Fibroblast of skin of scalp (primary cell): Measurements from ENCODE around the gene LCE6A. TPM values are rescaled to one million over a fixed set of nuclear protein-coding genes. Genes with fewer than 3 reads are reported as not detected.

Source experiments
- DNase-seq: peaks from one replicate; pipeline ENCODE4 v3.0.0-alpha.2; 2013
- polyA plus RNA-seq, 2 experiments: library from polyadenylated mRNA; unstranded; fragments of 120-200 nt; gene quantifications; one replicate each; pipeline ENCODE4 v1.2.1, GENCODE V29; 2013; ENCODE audit not compliant: insufficient read length in 2 of 2

The LCE6A gene, protein sequence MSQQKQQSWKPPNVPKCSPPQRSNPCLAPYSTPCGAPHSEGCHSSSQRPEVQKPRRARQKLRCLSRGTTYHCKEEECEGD
- not detected for polyA plus RNA-seq (2013, experiment 1 of 2; ENCODE audit: insufficient read length)
- polyA plus RNA-seq (2013, experiment 2 of 2; ENCODE audit: insufficient read length) = not detected

DNA sequence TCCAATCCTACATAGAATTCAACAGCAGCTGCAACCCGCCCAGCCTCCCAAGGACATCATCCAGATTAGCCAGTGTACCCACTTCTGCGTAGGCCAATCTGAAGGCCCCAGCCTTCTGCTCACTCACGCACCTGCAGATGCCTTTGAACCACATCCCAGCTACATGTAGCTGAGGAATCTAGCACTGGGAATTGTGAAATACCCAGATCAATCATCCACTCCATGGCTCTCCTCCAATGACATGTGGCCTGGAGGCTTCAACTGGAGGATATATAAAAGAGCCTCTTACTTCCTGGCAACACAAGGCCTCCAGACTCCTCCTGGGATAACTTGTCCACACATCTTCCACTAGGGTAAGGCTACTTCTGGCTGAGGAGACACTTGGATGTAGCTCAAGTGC, at the start of gene LCE6A:
Gene LCE6A, plus strand, starts transcription at position 301 of the 400 bp plus-strand sequence. CDS start 665 bp downstream, outside the sequence.
- no peak for DNase-seq

DNA sequence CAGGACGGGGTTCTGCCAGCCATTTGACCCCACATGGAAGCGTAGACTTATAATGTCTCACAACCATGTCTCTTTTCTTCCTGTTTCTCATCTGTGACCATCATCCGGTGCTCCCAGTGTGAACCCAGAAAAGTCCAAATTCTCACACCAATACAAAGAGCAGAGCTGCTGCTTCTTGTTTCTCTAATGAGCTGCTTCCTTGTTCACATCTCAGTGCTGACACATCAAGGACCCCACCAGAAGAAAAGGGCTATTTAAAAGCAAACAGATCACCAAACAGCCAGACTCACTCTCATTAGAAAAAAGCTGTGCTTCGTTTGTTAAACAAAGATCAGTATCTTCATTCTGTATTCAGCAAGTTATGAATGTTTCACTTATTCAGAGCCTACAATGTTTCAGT, 47.0 kb upstream of the LCE6A start:
- no peak for DNase-seq

DNA sequence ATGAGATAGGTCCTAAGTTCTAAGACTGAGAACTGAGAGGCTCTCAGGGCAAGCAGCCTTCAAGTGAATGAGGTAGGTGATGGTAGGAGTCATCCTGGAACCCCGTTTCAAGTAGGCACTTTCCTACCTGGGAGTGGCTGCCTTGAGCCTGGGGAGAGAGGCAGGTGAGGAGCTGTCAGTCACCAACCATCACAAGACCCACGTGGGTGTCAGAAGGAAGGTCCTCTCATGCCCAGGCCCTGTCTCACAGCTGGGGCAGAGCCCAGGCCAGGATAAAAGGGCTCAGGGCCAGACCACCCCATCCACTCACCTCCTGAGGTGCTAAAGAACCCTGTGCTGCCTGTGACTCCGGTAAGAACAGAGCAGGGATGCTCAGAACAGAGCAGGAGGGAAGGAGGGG, 46.2 kb upstream of the LCE6A start, which contains the start of gene LCE1D:
Gene LCE1D, plus strand, starts transcription at position 301 of the 400 bp plus-strand sequence. CDS start 1,074 bp downstream, outside the sequence.
- no peak for DNase-seq

DNA sequence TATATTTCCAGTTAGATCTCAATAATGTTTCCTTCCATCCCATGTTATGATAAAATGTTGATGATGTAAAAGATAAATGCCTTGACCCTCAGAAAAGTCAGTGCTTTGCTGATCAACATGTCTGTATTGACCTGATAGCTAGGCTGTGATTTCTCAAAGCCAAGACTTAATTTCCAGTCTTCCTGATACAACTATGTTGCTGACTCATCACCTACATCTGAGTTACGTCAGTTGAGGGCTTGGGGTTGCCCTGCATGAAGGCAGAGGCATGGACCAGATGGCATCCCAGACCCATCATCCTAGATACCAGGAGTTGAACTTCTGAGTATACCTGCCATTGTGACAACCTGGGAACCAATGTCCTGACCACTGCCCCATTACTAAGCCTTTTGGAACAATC, 41.3 kb upstream of the LCE6A start:
- DNase-seq = no peak

DNA sequence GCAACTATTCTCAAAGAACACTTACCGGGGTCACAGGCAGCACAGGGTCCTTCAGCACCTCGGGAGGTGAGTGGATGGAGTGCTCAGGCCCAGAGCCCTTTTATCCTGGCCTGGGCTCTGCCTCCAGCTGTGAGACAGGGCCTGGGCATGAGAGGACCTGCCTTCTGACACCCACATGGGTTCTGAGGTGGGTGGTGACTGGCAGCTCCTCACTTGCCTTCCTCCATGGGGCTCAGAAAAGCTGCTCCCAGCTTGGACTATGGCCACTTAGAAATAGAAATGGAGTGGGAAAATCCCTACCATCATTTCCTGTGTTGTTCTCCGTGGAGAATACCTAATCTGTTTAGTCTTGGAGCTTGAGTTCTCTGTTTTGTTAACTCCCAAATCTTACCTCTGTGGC, 36.1 kb upstream of the LCE6A start, which contains the start of gene LCE1C:
Gene LCE1C, minus strand, starts transcription at position 76 of the 400 bp plus-strand sequence. CDS start 1,173 bp downstream, outside the sequence.
- DNase-seq = no peak

DNA sequence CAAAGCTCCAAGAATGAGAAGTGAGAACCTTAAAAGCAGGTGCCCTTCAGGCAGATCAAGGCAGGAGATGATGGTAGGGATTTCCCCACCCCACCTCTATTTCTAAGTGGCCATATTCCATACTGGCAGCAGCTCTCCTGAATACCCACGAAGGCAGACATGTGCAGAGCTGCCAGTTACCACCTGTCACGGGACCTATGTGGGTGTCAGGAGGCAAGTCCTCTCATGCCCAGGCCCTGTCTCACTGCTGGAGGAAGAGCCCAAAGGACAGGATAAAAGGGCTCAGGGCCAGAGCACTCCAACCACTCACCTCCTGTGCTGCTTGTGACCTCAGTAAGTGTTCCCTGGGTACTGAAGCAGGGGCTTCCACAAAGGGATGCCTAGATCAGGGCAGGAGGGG, 31.6 kb upstream of the LCE6A start:
- DNase-seq = no peak

DNA sequence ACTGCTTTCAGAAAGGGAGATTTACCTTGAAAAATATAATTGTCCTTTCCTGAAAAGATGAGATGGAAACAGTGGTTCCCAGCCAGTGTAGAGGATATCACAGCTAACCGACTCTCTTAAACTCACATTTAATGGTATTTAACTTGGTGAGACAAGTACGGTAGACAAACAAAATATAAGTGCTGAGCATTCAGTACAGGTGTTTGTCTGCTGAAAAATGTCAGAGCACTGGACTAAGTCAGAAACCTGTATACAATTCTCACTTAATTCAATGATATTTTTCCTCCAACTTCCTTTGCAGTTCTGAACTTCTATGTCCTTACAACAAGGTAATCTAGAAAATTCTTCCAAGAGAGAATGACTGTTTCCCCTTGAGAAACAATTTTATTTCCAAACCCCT, 31.0 kb upstream of the LCE6A start, which contains the start of gene LCE1B:
Gene LCE1B, plus strand, starts transcription at position 301 of the 400 bp plus-strand sequence. CDS start 476 bp downstream, outside the sequence.
- DNase-seq = no peak

DNA sequence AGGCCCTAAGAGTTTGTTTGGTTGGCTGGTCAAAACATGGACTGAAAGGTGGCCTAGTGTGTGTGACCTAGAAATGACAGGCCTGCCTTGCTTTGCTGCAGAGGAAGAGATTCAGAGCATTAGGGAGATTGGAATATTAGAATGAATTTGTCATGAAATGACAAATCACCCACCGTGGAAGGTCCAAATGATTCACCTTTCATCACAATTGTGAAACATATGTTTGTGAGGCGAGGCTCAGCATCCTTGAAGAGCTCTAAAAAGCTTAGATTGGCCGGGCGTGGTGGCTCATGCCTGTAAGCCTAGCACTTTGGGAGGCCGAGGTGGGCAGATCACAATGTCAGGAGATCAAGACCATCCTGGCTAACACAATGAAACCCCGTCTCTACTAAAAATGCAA, 25.3 kb upstream of the LCE6A start:
- DNase-seq = no peak

DNA sequence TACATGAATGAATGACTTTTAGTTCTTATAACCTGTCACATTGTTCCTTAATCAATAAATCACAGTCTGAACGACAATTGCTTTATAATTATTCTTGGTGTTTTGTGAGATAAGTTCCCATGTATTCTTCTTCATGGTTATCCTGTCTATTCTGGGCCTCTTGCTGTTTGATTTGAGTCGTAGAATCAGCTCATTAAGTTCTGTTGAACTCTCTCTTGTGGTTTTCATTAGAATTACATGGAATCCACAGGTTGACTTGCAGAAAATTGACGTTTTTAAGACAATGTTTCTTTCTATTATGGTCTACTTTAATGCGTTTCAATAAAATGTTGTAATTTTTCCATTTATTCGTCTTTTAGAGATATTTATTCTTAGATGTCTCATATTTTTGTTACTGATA, 19.4 kb upstream of the LCE6A start:
- DNase-seq = no peak

DNA sequence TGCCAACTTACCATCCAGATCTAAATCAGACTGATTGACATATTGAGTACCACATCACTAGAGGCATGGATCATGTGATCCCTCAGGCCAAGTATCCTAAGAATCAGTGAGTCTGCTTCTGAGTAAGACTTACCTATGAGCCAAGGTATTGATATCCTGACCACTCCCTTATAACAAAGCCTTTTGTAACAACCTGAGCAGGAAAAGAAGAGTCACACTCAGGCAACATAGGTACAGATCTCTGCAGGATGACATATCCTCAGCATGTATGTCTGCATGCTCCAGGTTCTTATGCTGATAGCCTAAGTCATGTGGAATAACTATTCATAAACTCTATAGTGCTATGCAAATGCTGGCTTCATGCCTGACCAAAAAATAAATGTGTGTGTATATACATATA, 17.7 kb upstream of the LCE6A start:
- DNase-seq = no peak

DNA sequence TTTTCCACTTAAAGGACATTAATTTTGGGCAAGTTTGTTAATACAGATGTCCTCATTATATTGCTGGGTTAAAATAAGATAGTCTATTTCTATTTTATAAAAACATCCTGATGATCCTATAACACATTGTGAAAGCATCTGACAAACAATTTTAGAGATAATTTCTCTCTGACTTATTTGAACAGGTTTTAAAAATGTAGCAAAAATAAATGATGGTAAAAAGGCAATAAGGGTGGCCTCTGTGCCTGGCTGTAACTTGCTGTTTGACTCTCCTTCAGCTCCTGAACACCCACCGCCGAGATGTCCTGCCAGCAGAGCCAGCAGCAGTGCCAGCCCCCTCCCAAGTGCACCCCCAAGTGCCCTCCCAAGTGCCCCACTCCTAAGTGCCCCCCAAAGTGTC, 15.5 kb upstream of the LCE6A start, which contains the start of gene LCE1A:
Gene LCE1A, plus strand, starts transcription at position 301 of the 400 bp plus-strand sequence. Its CDS starts 0 bp downstream, at position 301.
- DNase-seq = no peak

DNA sequence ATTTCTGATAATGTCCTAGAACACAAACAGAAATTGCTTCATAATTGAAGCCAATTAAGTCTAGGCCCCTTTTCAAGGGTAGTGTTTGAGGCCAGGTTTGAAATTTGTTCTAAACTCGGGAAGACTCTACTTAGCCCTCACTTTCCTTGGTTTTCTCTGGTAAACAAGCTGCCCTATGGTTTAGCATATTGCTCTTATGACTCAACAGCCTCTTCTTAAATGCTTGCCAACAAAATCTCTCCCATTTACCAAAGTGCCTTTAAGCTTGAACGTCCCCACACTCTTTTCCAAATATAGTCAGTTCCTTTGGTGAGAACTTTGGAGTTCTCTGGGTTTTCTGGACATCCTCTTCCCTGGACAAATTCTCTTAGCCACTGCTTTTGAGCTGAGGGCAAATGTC, 5.8 kb upstream of the LCE6A start:
- no peak for DNase-seq

DNA sequence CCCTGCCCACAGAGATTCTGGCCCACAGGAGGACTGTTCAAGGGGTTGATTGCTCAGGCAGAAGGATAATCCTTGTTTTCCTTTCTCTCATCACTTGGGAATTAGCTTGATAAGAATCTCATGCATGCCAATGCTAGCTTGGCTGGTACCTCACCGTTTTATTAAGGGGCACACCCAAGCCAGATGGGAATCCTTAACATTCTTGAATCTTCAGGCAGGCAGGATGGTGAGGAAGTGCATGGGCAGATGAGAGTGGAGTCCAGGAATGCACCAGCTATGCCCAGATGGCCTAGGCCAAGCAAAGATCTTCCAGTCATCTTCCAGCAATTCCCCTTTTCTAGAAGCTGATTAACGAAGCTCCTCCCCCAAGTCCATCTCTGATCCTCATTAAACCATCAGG, 13.0 kb downstream of the LCE6A start:
- DNase-seq = no peak

DNA sequence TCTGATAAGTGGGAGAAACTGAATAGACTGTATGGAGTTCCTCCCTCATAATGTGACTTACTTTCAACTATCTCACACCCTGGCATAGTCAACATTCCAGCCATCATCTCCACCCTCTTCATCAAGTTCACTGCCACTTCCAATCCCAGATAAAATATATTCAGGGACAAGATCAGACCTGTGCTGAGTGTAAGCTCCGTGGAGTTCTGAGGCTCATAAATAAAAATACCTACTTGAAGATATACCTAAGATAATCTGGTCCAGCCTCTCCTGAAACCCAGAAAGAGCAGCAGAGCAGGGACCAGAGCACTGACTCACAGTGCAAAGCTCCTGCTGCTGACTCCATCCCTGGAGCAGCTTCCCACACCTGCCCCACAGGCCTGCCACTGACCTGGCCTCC, 15.4 kb downstream of the LCE6A start:
- no peak for DNase-seq

DNA sequence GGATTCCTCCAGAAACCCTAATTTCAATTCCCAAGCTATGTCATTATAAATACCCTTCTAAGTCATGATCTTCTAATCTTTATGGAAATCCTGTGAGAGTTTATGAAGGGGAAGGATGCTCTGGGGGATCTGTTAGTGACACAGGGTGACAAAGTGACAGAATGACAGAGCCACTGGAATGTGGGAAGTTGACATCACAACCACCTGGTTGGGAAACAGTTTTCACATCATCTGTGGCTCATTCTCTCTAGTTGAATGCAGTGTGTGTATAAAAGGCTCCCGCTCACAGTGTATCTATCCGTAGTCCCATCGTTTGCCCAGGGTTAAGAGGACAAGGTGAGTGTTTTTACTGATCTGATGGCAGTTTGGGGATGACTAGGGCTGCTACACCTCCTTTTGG, 17.0 kb downstream of the LCE6A start, which contains the start of gene LCE7A:
Gene LCE7A, plus strand, starts transcription at position 301 of the 400 bp plus-strand sequence. CDS start 702 bp downstream, outside the sequence.
- DNase-seq = no peak

DNA sequence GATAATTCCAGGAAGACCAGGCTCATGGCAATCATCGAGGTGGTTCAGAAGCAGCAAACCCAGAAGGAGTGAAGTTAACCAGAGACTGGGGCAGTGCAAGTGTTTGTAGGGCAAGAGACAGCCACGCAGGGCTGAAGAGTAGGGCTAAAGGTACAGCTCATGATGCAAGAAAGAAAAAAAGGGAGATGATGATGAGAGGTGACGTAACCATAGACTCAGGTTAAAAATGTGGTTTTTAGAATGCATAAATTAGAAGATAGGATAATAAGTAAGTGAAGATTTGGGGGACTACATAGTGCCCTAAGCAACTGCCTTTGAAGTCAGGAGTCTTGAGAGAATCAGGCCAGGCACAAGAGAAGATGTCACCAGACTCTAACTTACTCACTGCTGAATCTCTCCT, 17.5 kb downstream of the LCE6A start:
- no peak for DNase-seq

DNA sequence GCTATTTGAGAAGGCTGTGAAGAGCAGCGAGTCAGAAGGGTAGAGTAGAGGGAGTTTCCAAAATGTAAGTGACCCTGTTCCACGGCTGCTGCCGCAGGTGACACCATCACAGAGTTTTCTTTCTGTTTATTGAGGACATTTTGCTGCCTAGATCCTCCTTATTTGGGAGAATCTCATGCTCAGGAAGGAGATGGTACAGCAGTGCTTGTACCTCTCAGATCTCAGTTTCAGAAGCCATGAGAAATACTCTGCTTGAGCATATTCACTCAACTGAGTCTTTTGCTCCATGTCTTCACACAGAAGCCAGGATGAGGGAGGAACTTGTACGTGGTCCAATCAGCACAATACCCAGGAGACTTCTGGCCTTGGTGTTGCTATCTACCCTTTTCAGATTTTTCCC, 18.7 kb downstream of the LCE6A start:
- no peak for DNase-seq

DNA sequence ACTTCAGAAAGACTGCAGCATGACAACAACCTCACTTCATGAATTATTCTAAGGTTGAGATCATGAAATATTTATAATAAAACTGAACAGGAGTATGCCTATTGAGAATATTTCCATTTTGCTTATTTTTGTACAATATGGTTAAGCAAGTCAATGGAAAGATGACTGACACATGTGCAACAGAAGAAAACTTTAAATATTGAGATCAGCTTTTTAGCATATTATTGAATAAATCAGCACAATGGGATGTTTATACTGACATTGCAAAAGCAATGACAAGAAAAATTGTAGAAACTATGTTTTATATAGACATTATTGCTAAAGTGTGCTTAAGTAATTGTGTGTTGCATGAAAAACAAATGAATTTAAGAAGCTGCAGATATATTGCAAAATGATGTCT, 21.8 kb downstream of the LCE6A start:
- DNase-seq = no peak

DNA sequence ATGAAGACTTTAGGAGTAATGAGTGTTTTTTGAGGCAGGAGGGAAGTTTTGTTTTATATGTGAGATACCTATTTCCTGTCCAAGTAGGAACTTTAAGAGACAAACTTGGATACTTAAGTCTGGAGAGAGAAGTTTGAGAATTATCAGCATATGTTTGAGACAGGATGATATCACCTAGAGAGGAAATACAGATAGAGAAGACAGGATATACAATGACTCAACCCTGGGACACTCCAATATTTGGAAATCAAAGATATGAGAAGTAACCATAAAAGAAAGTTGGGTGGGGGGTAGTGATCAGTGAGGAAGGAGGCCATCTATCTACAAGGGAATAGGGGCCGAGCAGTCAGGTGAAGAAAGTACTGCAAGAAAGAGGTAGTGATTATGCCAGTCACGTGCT, 23.7 kb downstream of the LCE6A start:
- no peak for DNase-seq

DNA sequence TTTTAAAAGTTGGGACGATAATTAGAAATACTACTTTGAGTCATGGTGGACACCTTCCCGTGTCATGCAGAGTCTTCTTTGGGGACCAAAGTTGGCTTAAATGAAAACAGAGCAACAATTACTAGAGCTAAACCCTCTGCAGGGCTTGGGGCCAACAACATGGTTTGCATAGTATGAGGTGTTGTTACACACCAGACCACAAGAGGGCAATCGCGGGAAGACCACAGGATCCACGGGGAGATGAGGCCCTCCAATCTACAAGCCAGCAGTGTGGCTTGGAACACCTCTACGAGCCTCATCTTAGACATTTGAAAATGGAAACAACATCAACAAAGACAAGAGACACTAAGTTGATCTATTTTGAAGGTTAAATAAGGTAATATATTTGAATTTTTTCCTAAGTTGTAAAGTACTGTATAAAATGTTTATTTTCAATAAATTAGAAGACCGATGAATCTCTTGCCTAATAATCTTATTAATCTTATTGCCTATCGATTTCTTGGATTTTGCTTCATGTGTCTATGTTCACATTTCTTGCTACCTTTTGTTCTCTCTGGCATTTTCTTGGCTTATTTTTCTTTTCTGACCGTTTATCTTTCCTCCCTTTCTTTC, 27.3 kb downstream of the LCE6A start:
- DNase-seq = peak; percentile 64

DNA sequence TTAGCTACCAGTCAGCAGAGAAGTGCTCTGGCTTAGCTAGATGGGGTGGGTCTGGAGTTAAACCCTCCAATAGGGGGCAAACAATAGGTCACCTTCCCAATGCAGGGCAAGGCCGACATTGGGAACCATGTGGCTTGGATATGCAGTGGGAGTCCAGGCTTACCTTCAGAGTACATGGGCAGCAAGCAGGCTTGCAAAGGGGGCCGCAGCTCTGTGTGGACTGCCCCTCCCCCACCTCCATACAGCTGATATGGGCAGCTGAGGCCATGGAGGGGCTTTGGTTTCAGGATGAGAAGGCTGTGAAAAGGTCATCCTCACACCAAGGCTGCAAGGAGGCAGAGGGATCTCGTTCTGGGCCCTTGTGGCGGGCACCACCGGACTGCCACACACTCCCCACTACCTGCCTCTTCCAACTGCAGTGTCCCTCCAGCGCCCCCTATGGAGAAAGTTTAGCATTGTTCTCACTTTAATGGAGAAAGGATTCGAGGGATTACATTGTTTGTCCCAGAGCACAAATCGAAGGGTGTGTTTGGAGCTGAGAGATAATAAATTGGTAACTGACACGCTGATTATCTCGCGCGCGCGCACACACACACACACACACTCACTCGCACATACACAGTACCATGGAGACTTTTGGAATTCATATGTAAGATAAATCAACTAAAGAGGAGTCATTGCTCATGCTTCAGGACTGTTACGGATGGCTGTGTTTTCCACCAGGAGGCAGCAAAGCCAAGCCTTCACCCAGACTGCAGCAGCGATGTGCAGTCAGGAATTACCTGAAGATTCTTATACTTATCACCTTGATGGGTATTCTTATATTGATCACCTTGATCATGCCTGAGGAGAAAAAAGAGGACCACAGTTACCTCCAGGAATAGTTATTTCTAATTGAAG, 28.4 kb downstream of the LCE6A start:
- DNase-seq = peak; percentile 15

DNA sequence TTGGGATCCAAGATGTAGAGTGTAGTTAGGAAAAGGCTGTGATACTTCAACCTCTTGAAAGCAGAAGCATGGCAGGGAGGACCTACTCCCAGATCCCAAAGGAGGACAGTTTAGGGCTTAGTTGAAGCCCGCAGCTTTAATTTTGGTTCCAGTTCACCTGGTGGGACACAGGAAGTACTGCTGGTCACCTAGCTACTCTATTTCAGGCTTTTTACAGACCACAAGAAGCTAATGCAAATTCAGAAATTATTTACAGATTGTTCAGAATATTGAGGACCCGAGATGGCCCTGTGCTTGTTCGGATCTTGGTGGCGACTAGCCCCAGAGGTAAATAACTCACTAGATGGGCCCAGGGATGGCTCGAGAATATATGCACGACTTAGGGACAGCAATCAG, 29.1 kb downstream of the LCE6A start:
- no peak for DNase-seq

DNA sequence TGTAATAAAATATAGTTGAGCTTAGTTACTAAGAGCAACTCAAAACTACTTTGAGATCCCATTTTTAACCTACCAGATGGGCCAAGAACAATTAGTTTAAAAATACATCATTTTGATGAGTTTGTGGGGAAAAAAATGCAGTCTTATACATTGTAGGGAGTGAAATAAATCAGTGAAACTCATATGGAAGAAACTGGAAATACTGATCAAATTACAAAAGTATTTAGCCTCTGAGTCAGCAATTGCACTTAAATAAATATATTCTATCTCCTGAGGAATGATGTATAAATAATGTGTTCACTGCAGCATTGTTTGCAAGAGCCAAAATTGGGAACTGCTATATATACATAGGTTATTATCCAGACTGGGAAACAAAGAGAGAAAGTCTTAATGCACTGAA, 30.8 kb downstream of the LCE6A start:
- peak; percentile 33 for DNase-seq
